ENCODE measurements around the gene PPP1R9B. TPM values are rescaled to one million over a fixed set of nuclear protein-coding genes. Genes with fewer than 3 reads are reported as not detected.
A peak's percentile ranks its signal among the peaks of the same experiment; 100 is the strongest.

The PPP1R9B gene
- total RNA-seq, 1 donor from 2014 or later = 103 TPM

- intact Hi-C loops (cut with DNase I) = loop anchor here (10.0 kb wide), 1 partner anchor 52 kb away; the partner anchor contains the start of gene SGCA
- no peaks in the 10 kb centered on the region for H3K9me3 ChIP-seq
- H3K4me3 ChIP-seq = no peak overlapping the region
- peaks cover 18% of the 10 kb centered on the region for H3K27me3 ChIP-seq
- peaks cover 15% of the 10 kb centered on the region for H3K4me1 ChIP-seq
- peak overlapping the region; percentile 71 for H3K27ac ChIP-seq
- ATAC-seq = no peak
- DNase-seq = no peak
- no peaks in the 10 kb centered on the region for H3K36me3 ChIP-seq
- TF ChIP-seq CTCF (IDR thresholded peaks at IDR 0.05) = no peak
Measured at GRCh38 chr17:50112694-50113093, 37.8 kb downstream of the PPP1R9B start.

DNA sequence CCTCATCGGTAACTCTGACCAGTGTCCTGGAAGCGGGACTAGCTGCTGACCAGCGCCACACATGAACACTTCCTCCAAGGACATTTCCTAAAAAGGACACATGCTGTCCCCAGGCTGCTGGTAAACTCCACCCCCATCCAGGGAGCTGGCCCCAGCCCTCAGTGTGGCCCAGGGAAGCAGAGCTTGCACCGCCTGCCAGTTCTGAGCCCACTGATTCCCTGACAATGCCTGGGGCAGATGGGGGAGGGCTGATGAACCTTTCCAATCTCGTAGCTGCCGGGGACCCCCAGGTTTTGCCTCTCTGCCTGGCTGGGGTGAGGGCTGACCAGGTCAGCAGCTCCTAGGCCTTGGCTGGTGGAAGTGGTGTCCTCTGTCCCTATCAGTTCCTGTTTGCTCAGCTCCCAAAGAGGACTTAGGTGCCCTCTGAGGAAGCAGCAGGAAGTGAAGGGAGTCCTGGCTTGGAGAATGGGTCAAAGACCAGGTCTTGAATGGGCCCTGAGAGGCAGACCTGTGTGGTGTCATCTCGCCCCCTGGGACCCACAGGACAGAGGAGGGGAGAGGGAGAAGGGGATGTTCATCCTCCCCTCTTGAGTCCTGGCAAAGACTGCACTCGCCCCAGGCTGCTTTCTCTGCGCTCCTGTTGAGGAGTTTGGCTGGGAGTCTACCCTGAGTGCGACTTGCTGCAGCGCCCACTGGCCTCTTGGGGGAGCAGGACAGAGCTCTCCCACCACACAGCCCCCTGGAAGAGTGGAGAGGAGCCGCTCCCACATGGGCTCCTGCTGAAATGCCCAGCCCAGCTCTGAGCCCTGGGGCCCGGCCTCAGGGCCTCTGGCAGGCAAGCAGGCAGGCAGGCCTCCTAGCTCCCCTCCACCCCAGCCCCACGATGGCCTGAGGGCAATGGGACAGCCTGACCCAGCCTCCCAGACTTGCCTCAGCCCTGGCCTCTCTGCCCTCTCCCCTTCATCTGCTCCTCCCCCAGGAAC lies 38.5 kb downstream of the PPP1R9B start:
- H3K27ac ChIP-seq = peak overlapping the region; percentile 71
- intact Hi-C loops (cut with DNase I) = loop anchor here (10.0 kb wide), 1 partner anchor 53 kb away; the partner anchor contains the start of gene SGCA
- peaks cover 6% of the 10 kb centered on the region for H3K36me3 ChIP-seq
- ATAC-seq (peak; percentile 14), DNase-seq (no peak)
- no peaks in the 10 kb centered on the region for H3K9me3 ChIP-seq
- H3K4me1 ChIP-seq = peaks cover 9% of the 10 kb centered on the region
- H3K27me3 ChIP-seq = peaks cover 12% of the 10 kb centered on the region
- no peak overlapping the region for H3K4me3 ChIP-seq
- TF ChIP-seq CTCF (IDR thresholded peaks at IDR 0.05) = no peak

GRCh38 chr17:50110591-50111349 lies 39.7 kb downstream of the PPP1R9B start:
- Histone ChIP-seq H3K4me3 (no peak overlapping the region), H3K4me1 (peaks cover 5% of the 10 kb centered on the region), H3K27me3 (peaks cover 3% of the 10 kb centered on the region), H3K36me3 (peaks cover 15% of the 10 kb centered on the region), H3K27ac (peak overlapping the region; percentile 71), H3K9me3 (no peaks in the 10 kb centered on the region)
- intact Hi-C loops (cut with DNase I) = loop anchor here (10.0 kb wide), 1 partner anchor 54 kb away; the partner anchor contains the start of gene SGCA
- ATAC-seq (no peak), DNase-seq (no peak)
- TF ChIP-seq CTCF (IDR thresholded peaks at IDR 0.05) = no peak

- DNase-seq = no peak
- no peak for TF ChIP-seq CTCF (IDR thresholded peaks at IDR 0.05)
- peaks cover 5% of the 10 kb centered on the region for H3K4me1 ChIP-seq
- no peak overlapping the region for H3K27ac ChIP-seq
- intact Hi-C loops (cut with DNase I) = loop anchor here (10.0 kb wide), 1 partner anchor 55 kb away; the partner anchor contains the start of gene SGCA
- no peaks in the 10 kb centered on the region for H3K27me3 ChIP-seq
- H3K4me3 ChIP-seq = no peak overlapping the region
- H3K36me3 ChIP-seq = peaks cover 21% of the 10 kb centered on the region
- no peaks in the 10 kb centered on the region for H3K9me3 ChIP-seq
- no peak for ATAC-seq
Measured at GRCh38 chr17:50109785-50110184, 40.7 kb downstream of the PPP1R9B start.

GRCh38 chr17:50109207-50109606 lies 41.3 kb downstream of the PPP1R9B start:
- no peak for DNase-seq
- no peak overlapping the region for H3K27ac ChIP-seq
- H3K4me1 ChIP-seq = peaks cover 5% of the 10 kb centered on the region
- H3K27me3 ChIP-seq = no peaks in the 10 kb centered on the region
- intact Hi-C loops (cut with DNase I) = no loop called here
- no peak for TF ChIP-seq CTCF (IDR thresholded peaks at IDR 0.05)
- peaks cover 21% of the 10 kb centered on the region for H3K36me3 ChIP-seq
- no peaks in the 10 kb centered on the region for H3K9me3 ChIP-seq
- no peak overlapping the region for H3K4me3 ChIP-seq
- ATAC-seq = no peak

All from upper lobe of right lung (tissue), 1 donor.